Medulla oblongata (tissue), 1 donor: Measurements from ENCODE around the gene LRRC4C.

ENCODE experiments used
- DNase-seq: peaks from one replicate; pipeline ENCODE4 v3.0.0-alpha.2; 2015; ENCODE audit errors: extremely low spot score

The LRRC4C gene

DNA sequence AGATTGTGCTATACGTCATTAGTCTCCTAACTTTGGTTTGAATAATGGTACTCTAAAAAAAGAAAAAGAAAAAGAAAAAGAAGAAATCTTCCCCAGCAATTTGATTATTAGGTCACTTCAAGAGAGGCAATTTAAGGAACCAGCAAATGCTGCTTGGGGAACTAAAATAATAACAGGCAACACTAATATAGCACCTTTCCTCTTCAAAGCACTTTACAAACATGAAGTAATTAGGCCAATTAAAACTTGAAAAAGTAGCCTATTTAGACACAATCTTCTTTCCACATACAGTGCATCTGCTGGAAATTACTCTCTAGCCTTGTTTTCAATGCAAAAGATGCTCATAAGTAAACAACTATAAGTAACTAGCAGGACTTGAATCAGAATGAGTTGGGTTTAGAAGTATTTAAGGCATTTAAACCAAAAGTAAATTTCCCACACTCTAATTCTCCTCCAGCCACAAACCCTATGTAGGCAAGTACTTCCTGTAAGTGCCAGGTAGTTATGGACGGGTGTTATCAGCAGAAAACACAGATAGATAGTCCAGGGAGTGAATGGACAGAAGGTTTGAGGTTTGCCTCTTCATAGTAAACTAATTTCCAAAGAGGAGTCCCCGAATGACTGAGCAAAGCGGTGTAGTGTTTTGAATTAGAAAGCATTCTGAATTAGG is 44.5 kb downstream of the LRRC4C start:
- no peak for DNase-seq

DNA sequence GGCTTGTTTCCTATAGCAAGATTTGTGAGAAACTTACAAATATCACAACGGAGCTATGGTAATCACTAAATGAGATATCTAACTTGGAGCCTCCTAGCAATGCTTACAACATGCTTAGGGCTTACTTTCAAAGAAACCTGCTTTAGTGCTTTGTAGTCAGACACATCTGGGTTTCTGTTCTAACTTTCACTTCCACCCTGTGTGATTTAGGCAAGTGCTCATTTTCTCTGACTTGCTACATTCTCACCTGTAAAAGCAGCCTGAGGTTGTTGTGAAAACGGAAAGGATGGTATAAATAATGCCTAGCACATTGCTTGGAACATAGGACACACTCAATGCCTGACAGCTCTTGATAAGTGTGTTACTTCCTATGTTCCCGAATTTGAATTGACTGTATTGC is 45.6 kb downstream of the LRRC4C start:
- no peak for DNase-seq

DNA sequence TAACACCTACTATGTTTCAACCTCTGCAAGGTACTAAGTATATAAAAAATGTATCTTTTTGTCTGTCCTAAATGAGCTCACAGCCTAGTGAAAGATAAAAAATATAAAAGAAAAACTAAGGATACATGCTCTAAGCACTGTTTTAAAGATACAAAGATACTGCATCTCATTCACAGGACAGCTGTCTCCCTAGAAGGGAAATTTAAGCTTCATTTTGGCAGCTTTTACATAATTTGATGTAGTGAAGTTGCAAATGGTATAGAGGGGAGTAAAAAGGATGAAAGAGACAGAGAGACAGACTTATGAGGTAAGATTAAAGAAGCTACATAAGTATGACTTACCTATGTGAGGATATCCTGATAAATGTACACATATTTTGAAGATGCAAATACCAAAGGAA is 53.6 kb downstream of the LRRC4C start:
- DNase-seq = no peak

DNA sequence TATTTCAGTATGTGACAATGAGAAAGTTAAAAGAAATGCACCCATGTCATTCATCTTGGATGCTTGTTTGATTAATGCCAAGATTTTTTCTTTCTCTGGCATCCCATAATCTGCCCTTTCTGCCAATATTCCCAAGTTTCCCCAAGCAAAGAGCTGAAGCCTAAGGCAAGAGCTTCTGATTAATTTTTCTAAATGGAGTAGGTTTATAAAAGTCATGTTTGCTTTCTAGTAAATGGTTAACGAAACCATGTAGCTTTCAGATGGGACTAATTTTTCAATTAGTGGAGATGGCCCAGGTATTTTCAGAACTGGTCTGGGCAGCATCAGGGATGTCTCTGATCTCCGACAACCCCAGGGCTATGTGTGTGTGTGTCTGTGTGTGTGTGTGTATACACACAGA is 55.3 kb downstream of the LRRC4C start:
- DNase-seq = no peak

GRCh38 chr11:41403458-41403857 is 56.0 kb downstream of the LRRC4C start:
- DNase-seq = no peak

- no peak for DNase-seq
Measured at GRCh38 chr11:41400819-41401382, 58.6 kb downstream of the LRRC4C start.

DNA sequence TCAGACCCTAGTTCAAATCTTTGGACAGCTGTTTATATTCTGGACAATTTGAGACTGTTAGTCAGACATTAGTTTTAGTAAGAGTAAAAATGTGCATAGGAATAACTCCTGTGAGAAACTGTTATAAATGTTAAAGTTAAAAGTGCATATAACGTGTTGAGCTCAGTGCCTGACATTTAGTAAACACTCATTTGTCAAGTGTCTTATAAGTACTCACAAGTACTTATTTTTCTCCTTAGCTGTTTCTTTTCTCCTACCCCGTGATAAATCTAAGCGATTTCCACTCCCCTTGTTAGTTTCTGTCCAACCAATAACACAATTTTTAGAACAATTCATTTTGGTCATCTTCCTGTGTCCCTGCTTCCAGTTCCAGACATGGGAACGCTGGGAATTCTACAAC is 59.3 kb downstream of the LRRC4C start:
- no peak for DNase-seq

GRCh38 chr11:41399323-41399722 is 60.1 kb downstream of the LRRC4C start:
- DNase-seq = no peak

- DNase-seq = no peak
Measured at GRCh38 chr11:41398175-41398574, 61.3 kb downstream of the LRRC4C start.

DNA sequence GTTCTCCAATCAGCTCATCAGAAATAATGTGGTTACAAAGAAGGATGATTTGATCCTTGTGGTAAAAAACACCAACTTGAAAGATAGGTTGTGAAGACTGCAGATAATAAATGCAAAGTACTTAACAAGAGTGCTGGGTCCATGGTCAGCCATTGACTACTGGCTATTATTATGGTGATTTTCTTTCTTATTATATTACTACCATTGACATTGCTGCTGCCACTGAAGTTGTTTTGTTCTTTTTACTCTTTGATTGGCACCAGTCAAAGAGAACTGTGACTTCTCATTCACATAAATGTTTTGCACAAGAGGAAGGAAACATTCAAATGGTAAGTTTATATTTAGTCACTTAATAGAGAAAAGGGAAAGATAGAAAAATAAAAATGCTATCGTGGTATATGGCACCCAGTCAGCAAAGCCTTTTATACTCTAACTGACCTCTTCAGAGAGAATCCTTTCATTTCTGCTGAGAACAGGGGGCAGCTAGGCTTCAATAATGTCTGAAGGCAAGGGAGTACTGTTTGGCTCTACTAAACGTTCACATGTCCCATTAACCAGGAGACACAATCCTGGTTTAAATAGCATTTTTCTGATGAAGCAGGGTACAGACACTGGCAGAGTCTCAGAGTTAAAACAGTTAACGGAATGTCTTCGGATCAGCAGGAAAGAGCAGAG is 64.8 kb downstream of the LRRC4C start:
- no peak for DNase-seq

DNA sequence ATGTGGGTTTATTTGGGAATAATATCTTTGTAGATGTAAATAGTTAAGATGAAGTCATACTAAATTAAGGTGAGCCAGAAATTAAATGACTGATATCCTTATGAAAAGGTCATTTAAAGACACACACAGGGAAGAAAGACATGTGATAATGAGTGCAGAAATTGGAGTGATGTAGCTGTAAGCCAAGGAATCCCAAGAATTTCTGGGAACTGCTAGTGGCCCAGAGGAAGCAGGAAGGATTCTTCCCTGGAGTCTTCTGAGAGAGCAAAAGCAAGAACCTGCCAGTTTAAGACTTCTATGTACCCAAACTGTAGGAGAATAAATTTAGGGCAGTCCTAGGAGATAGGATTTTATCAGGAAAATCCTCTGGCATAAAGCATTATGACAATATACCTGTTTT is 66.9 kb downstream of the LRRC4C start:
- no peak for DNase-seq

- no peak for DNase-seq
Measured at GRCh38 chr11:41389623-41390130, 69.8 kb downstream of the LRRC4C start.

GRCh38 chr11:41384329-41384728 is 75.1 kb downstream of the LRRC4C start:
- DNase-seq = no peak

DNA sequence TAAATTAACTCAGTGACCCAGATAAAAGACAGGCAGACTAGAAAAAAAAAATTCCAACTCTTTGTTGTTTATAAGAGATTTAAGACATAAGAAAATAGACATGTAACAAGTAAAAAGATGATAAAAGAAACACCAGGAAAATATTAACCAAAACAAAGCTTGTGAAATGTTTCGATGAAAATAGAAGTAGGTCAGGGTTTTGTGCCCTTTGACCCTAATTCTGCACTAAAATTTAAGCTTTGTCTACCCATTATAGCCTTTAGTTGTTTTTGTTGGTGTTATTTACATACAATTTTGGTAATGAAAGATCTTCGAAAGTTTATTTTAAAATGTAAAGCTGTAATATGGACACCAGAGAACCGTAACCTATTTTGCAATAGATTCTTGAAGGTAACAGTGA is 75.7 kb downstream of the LRRC4C start:
- no peak for DNase-seq

DNA sequence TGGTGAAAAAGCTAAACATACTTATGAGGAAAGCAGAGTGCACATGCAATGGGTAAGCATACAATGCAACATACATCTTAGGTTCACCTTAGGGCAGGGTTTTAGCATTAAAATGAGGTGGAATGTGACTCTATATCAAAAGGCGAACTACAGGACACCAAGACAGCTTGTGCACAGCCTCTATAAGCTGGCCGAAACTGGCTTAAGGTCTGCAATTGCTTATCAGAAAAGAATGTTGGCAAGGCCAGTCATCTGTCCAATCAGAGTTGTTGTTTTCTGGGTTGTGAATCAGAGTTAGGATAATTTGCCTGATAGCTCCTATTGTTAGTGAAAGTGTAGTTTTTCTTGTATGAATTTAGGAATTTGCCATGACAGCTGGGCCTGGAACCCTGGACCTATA is 76.5 kb downstream of the LRRC4C start:
- DNase-seq = no peak

GRCh38 chr11:41379084-41379483 is 80.4 kb downstream of the LRRC4C start:
- DNase-seq = no peak

DNA sequence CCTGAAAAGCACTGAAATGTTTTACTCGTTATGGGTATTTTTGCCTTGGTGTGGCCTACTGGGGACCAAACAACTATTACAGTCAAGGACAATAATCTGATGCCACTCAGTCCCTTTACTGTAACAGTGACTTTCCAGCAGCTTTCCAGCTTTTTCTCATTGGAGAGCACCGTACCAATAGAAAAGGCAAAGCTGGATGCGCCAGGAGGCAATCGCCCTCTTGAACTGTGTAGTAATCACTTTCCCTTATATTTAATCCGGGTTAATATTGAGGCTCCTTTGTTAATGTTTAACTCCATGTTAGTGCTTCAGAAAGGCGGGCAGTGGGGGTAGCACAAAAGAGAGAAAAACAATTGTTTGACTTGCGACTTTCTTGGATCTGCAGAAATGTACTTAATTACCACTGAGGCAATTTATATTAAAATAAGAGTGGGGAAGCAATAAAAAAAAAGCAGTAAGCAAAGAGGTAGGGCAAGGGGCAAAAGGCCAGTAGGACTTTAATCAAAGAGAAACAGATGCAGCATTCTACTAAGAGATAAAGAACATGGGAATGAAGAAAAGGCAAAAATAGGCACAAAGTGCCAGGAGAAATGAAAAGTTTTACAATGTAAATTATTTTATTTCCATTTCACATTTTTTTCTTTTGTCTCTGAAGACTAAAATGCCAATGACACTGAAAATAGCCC is 81.6 kb downstream of the LRRC4C start:
- no peak for DNase-seq

- no peak for DNase-seq
Measured at GRCh38 chr11:41351825-41352224, 107.6 kb downstream of the LRRC4C start.

GRCh38 chr11:41346042-41346441 is 113.4 kb downstream of the LRRC4C start:
- no peak for DNase-seq

- peak; percentile 33 for DNase-seq
Measured at GRCh38 chr11:41334007-41334933, 125.2 kb downstream of the LRRC4C start.

DNA sequence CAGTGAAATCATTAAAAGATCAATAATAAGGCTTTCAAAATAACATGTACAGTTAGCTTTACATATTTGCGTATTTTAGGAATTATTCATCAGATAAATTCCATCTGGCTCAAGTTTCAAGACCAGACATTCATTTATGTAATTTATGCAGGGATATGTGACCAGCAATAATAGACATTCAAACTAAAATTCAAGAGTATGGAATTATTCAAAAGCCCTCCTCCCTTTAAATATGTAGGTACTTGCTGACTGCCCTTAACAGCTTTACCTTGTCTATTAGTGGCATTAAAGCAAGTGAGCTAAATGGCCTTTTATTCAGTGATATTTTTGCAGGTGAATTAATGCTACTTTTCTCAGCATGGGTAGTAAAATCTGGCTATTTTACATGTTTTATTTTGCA is 126.1 kb downstream of the LRRC4C start:
- no peak for DNase-seq

DNA sequence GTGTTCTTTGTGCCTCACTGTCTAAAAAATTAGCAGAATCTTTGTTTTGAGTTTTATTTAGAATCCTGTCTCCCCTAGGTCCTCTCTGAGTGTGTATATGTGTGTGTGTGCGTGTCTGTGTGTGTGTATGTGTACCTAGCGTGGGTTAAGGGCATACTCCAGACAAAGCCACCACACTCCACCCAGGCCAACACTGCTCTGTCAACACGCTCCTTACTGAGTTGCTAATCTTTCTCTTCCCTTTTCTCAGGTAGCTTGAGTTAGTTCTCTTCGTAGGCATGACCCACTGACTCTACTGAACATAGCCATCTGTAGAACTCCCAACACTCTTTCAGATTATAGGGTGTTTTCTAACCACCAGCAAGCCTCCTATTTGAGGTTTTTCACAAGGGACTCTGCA is 131.1 kb downstream of the LRRC4C start:
- DNase-seq = no peak
